ENCODE data around the gene MYL10.
"Not testable (repeated sequence)": the region's sequence is repeated elsewhere in the genome, so short reads cannot be mapped to it uniquely, and the experiment has no call there.

The MYL10 gene

GRCh38 chr7:101650579-101651081 lies 21.5 kb upstream of the MYL10 start:
- FAIRE-seq: no peak

- FAIRE-seq: not testable (repeated sequence)
Measured at GRCh38 chr7:101647876-101648275, 18.8 kb upstream of the MYL10 start.

GRCh38 chr7:101645951-101646350 lies 16.9 kb upstream of the MYL10 start:
- no peak for FAIRE-seq

- FAIRE-seq: no peak
Measured at GRCh38 chr7:101644879-101645278, 15.8 kb upstream of the MYL10 start.

DNA sequence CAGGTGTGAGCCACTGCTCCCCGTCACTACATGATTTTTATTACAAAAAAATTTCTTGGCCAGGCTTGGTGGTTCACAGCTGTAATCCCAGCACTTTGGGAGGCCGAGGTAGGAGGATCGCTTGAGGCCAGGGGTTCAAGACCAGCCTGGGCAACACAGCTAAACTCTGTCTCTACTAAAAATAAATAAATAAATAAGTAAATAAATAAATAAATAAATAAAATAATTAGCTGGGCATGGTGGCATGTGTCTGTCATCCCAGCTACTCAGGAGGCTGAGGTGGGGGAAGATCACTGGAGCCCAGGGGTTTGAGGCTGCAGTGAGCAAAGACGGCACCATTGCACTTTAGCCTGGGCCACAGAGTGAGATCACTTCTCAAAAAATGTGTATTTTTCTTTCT lies 10.0 kb upstream of the MYL10 start:
- not testable (repeated sequence) for FAIRE-seq

DNA sequence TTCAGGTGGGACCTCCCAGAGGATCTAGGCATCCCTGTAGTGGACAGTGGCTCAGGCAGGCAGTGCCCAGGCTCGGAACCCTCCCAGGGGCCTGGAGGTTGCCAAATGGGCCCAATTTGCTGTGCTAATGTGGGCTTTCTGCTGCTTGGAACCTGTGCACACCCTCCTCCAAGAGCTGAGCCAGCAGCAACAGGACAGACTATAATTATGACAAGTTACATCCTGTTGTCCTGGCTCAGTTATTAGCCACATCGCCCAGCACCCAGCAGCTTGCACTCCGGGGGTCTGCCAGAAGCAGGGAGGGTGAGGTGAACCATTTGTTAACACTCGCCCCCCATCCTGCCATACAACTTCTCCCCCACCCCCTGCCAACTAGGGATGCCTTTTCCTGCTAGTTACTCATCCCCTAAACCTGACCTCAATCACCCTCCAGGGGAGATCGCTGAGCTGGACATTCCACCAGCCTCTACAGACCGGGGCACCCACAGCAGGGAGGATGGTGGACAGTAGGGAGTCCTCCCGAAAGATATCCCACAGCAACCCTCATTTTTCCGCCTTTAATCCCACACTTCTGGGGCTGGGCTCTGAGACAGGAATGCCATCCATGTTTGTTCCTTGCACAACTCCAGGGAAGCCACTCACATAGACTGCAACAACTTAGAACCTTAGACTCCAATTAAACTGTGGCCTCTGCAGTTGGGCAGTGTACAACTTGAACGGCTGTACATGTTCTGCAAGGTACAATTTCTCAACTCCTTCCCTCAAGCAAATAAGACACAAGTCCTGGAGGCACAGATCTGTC lies 7.9 kb upstream of the MYL10 start:
- no peak for FAIRE-seq

GRCh38 chr7:101635484-101635883 lies 6.4 kb upstream of the MYL10 start:
- FAIRE-seq: no peak

GRCh38 chr7:101634196-101634717 lies 5.2 kb upstream of the MYL10 start:
- FAIRE-seq: no peak

GRCh38 chr7:101633511-101633910 lies 4.4 kb upstream of the MYL10 start:
- no peak for FAIRE-seq

DNA sequence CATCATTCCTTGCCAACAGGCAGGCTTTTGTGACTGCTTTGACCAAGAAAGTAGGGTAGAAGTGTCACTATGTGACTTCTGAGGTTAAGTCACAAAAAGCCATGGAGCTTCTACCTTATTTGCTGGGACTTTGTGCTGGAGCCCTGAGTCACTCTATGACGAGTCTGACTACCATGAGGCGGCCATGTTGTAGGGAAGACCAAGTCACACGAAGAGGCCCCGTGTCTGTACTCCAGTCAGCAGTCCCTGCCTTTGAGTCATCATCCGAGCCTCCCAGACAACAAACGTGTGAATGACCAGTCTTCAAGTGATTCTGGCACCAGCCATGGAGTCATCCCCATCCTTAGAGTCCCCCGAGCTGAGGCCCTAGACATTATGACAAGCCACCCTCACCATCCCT lies 3.5 kb upstream of the MYL10 start:
- FAIRE-seq: no peak

GRCh38 chr7:101631224-101631714 lies 2.2 kb upstream of the MYL10 start:
- FAIRE-seq: no peak

GRCh38 chr7:101630591-101630990 lies 1.5 kb upstream of the MYL10 start:
- FAIRE-seq: no peak

DNA sequence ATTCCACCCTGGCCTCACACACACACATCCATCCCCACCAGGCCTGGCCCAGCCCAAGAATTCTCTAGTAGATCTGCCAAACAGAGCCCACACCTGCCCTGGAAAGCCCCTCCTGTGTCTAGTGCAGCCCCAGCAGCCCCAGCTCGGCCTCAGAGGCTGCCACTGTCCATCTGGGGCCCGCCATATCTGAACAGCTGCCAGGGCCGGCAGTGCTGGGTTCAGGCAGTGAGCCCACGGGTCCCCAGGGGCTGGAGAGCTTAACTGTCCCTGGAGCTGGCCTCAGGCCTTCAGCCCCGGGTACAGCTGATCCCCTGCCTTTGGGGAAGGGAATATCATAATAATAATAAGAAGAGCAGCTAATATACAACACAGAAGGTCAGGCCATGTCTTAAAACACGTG lies 574 bp downstream of the MYL10 start:
- FAIRE-seq: no peak

- no peak for FAIRE-seq
Measured at GRCh38 chr7:101626758-101627157, 2.3 kb downstream of the MYL10 start.

DNA sequence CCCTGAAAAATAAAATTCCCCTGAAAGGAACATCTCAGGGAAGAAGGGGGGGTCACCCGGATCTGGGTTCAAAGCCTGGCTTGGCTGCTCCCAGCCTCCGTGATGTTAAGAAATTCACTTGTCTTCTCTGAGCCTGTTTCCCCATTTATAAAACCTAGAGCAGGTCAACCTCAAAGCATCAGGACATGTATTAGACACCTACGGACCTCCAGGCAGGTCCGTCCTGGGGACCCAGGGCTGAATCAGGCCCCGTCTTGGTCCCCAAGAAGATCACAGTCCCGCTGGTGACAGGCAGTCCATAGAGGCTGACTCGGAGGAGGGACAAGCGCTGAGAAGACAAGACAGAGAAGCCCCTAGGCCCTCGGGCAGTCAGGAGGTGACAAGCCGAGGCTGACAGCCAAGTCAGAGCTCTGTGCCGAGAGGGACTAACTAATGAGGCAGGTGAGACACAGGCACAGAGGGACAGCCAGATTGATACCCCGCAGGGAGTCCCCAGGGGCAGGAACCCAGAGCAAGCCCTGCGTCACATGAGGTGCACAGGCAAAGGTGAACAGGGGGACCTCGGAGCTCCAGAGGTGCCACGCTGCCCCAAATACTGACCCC lies 2.9 kb downstream of the MYL10 start:
- no peak for FAIRE-seq

- no peak for FAIRE-seq
Measured at GRCh38 chr7:101625031-101625791, 3.9 kb downstream of the MYL10 start.

GRCh38 chr7:101624246-101625001 lies 4.7 kb downstream of the MYL10 start:
- no peak for FAIRE-seq

DNA sequence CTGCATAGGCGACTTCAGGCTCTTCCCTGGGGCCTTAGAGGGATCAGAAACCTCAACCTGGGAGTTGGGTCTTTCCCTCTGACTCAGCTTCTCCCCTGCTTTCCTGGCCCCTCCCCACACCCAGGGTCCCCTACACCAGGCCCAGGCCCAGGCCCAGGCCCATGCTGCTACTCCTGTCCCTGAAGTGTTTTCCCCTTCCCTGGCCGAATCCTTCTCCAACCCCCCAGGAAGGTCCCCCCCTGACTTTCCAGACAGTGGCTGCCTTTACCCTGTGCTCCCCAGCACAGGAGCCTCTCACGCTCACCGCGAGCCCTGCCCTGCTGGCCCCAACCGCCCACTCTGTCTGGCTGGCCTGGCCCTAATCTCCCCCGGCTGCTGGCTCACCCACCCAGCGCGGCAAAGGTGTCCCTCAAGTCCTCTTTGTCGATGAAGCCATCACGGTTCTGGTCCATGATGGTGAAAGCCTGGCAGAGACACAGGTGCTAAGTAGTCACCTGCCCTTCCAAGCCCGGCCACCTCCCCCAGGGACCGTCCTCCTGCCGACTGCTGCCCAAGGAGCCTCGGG lies 6.4 kb downstream of the MYL10 start:
- FAIRE-seq: no peak

- FAIRE-seq: no peak
Measured at GRCh38 chr7:101620991-101621390, 8.1 kb downstream of the MYL10 start.

GRCh38 chr7:101620395-101620794 lies 8.7 kb downstream of the MYL10 start:
- FAIRE-seq: no peak

DNA sequence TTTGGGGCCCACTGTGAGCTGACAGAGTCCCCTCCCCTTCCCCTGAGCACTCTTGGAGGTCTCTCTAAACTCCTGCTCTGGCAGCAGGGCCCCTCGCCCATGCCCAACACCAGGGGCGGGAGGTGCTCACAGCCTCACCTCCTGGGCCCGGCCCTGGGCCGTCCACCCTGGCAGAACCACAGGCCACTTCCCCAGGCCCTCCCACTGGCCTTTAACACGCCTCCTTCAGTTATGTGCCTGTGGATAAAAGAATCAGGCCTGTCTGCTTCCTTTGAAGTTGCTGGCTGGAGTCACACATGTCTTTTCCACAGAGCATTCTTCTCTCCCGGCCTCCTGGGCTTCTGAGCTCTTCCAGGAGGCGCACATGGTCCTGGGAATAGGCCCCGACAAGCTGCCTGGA lies 10.2 kb downstream of the MYL10 start:
- FAIRE-seq: no peak

- FAIRE-seq: no peak
Measured at GRCh38 chr7:101618207-101618839, 10.8 kb downstream of the MYL10 start.
